ENCODE measurements around the gene PRKCE.

PRKCE gene

GRCh38 chr2:45743531-45744396, 92.3 kb downstream of the PRKCE start:
- H3K9me3 Mint-ChIP-seq: peaks cover 6% of the 10 kb centered on the region
- no peak overlapping the region for H3K4me3 Mint-ChIP-seq
- DNase-seq: no peak
- peaks cover 8% of the 10 kb centered on the region for H3K27me3 Mint-ChIP-seq
- no peaks in the 10 kb centered on the region for H3K36me3 Mint-ChIP-seq
- CTCF ChIA-PET: interaction anchor here (1.0 kb wide), 1 partner anchor 35 kb away, joined by 3 read pairs; no protein-coding TSS in a partner anchor
- H3K4me1 Mint-ChIP-seq: no peaks in the 10 kb centered on the region
- no peak overlapping the region for H3K27ac Mint-ChIP-seq

DNA sequence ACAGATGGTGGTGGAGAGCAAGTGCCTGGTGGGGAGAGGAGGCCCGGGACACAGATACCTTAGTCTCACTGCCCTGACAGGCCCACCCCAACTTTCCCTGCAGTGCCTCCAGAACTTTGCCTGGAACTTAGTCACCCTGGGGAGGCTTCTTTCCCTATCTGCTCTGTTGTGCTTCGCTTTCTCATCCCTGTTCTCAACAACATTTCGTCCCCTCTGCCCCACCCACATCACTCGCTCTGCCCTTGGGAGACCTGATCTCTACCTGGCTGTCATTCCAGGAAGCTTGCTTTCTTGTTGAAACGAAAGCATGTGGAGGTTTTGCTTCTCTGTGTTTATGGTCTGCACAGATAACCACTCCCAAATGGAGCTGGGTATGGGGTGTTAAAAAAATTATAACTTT, 93.8 kb downstream of the PRKCE start:
- H3K36me3 Mint-ChIP-seq: no peaks in the 10 kb centered on the region
- CTCF ChIA-PET: no interaction called here
- DNase-seq: no peak
- no peak overlapping the region for H3K4me3 Mint-ChIP-seq
- H3K27me3 Mint-ChIP-seq: peaks cover 8% of the 10 kb centered on the region
- H3K4me1 Mint-ChIP-seq: no peaks in the 10 kb centered on the region
- H3K9me3 Mint-ChIP-seq: peaks cover 6% of the 10 kb centered on the region
- H3K27ac Mint-ChIP-seq: no peak overlapping the region

GRCh38 chr2:45746888-45747287, 95.4 kb downstream of the PRKCE start:
- H3K4me3 Mint-ChIP-seq: no peak overlapping the region
- H3K27ac Mint-ChIP-seq: no peak overlapping the region
- H3K27me3 Mint-ChIP-seq: peaks cover 8% of the 10 kb centered on the region
- no peak for DNase-seq
- H3K9me3 Mint-ChIP-seq: peaks cover 6% of the 10 kb centered on the region
- H3K36me3 Mint-ChIP-seq: no peaks in the 10 kb centered on the region
- H3K4me1 Mint-ChIP-seq: no peaks in the 10 kb centered on the region
- CTCF ChIA-PET: no interaction called here

GRCh38 chr2:45747363-45747762, 95.9 kb downstream of the PRKCE start:
- CTCF ChIA-PET: no interaction called here
- Mint-ChIP-seq H3K4me1 (no peaks in the 10 kb centered on the region), H3K9me3 (peaks cover 6% of the 10 kb centered on the region), H3K27ac (no peak overlapping the region), H3K4me3 (no peak overlapping the region), H3K27me3 (peaks cover 8% of the 10 kb centered on the region), H3K36me3 (no peaks in the 10 kb centered on the region)
- DNase-seq: no peak

- H3K4me3 Mint-ChIP-seq: no peak overlapping the region
- peaks cover 8% of the 10 kb centered on the region for H3K27me3 Mint-ChIP-seq
- DNase-seq: no peak
- no peak overlapping the region for H3K27ac Mint-ChIP-seq
- H3K4me1 Mint-ChIP-seq: no peaks in the 10 kb centered on the region
- H3K9me3 Mint-ChIP-seq: peaks cover 6% of the 10 kb centered on the region
- no peaks in the 10 kb centered on the region for H3K36me3 Mint-ChIP-seq
- CTCF ChIA-PET: interaction anchor here (1.3 kb wide), 1 partner anchor 30 kb away, joined by 6 read pairs; no protein-coding TSS in a partner anchor
Measured at GRCh38 chr2:45748239-45748638, 96.8 kb downstream of the PRKCE start.

DNA sequence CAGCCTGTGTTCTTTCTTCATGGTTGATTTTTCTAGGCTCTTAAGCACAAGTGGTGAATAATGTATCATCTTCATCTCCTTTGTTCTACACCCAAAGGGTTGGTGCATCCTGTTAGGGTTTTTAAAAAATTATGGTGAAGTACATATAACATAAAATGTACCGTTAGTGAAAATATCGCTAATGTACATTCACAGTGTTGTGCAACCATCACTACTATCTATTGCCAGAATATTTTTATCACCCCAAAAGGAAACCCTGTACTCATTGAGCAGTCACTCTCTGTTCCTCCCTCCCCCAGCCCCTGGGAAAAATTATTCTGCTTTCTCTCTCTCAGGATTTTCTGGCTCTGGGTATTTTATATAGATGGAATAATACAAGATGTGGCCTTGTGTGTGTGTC, 98.5 kb downstream of the PRKCE start:
- no peak for DNase-seq
- H3K4me1 Mint-ChIP-seq: no peaks in the 10 kb centered on the region
- no peak overlapping the region for H3K4me3 Mint-ChIP-seq
- CTCF ChIA-PET: no interaction called here
- peaks cover 6% of the 10 kb centered on the region for H3K9me3 Mint-ChIP-seq
- no peaks in the 10 kb centered on the region for H3K36me3 Mint-ChIP-seq
- no peak overlapping the region for H3K27ac Mint-ChIP-seq
- peaks cover 4% of the 10 kb centered on the region for H3K27me3 Mint-ChIP-seq

- Mint-ChIP-seq H3K4me3 (no peak overlapping the region), H3K4me1 (no peaks in the 10 kb centered on the region), H3K9me3 (peaks cover 6% of the 10 kb centered on the region), H3K27ac (no peak overlapping the region), H3K36me3 (no peaks in the 10 kb centered on the region), H3K27me3 (no peaks in the 10 kb centered on the region)
- DNase-seq: no peak
- CTCF ChIA-PET: no interaction called here
Measured at GRCh38 chr2:45750484-45750883, 99.0 kb downstream of the PRKCE start.

- DNase-seq: no peak
- Mint-ChIP-seq H3K4me3 (no peak overlapping the region), H3K9me3 (no peaks in the 10 kb centered on the region), H3K27ac (no peak overlapping the region), H3K27me3 (no peaks in the 10 kb centered on the region), H3K4me1 (no peaks in the 10 kb centered on the region), H3K36me3 (no peaks in the 10 kb centered on the region)
- CTCF ChIA-PET: no interaction called here
Measured at GRCh38 chr2:45753381-45753780, 101.9 kb downstream of the PRKCE start.

DNA sequence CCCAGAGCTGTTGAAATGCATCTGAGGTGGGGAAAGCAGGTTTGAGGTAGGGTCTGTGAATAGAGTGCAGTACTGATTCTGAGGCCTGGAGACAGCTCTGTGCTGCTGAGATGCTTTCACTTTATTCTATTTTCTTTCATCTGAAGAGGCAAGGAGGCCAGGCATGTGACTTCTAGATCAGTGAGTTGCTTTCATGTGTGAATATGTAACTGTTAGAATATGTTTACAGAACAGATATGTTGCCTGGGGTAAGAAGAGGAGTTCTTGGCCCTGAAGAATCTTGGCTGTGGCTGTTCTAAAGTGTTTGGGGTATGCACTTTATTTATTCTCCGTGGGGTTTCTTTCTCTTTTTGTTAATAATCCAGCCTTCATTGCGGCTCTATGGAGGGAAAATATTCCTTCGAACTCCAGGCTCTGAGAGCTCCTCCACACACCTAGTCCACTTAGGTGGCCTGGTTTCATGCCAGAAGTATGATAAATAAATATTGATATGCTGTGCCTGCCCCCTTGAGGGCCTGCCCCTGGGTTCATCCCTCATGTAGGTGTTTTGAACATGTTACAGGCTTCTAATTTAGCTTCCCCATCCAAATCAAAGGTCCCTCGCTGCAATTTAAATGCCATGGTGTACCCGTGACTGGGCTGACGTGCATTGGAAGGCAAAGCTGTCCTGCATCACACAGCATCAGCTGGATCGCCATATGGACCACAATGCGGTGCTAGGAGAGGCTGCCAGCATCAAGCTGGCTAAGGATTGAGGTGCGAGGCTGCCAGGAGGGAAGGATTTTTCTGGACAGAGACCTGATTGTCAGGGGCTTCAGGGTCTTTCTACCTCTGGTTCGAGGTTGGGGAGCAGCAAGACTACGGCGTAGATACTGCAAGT, 102.9 kb downstream of the PRKCE start:
- Mint-ChIP-seq H3K4me3 (no peak overlapping the region), H3K9me3 (no peaks in the 10 kb centered on the region), H3K27ac (no peak overlapping the region), H3K27me3 (no peaks in the 10 kb centered on the region), H3K4me1 (no peaks in the 10 kb centered on the region), H3K36me3 (no peaks in the 10 kb centered on the region)
- no peak for DNase-seq
- CTCF ChIA-PET: no interaction called here

GRCh38 chr2:45755585-45756335, 104.3 kb downstream of the PRKCE start:
- Mint-ChIP-seq H3K27ac (no peak overlapping the region), H3K4me3 (no peak overlapping the region), H3K9me3 (no peaks in the 10 kb centered on the region), H3K27me3 (no peaks in the 10 kb centered on the region), H3K36me3 (no peaks in the 10 kb centered on the region), H3K4me1 (no peaks in the 10 kb centered on the region)
- no peak for DNase-seq
- CTCF ChIA-PET: no interaction called here

- Mint-ChIP-seq H3K4me1 (no peaks in the 10 kb centered on the region), H3K36me3 (no peaks in the 10 kb centered on the region), H3K9me3 (no peaks in the 10 kb centered on the region), H3K27ac (no peak overlapping the region), H3K4me3 (no peak overlapping the region), H3K27me3 (no peaks in the 10 kb centered on the region)
- DNase-seq: no peak
- CTCF ChIA-PET: interaction anchor here (0.7 to 1.6 kb wide), 3 partner anchors 12 to 573 kb away, joined by 3 read pairs; no protein-coding TSS in a partner anchor
Measured at GRCh38 chr2:45758018-45758417, 106.5 kb downstream of the PRKCE start.

DNA sequence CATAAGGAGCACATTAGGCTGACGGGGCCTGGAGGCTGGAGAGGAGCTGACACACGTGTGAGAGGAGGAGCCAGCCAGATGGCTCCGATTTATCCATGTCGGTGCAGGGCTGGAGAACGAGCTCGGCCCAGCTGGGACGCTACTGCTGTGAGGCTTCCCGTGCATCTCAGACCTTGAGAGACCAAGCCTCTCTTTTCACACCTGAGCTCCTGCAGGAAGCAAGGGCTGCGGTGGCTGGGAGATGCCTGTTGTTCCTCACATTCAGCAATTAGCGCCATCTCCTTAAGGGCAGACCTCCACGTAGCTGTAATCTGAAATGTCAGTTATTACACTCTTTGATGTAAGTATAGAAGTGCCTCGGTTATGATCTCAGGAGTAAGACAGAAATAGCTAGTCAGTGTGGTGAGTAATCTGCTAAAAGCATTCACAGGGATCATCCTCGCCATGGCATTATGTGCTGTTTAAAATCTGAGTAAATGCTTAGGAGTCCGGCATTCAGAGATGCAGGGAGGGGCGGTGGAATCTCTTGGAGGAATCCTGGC, 107.9 kb downstream of the PRKCE start:
- Mint-ChIP-seq H3K36me3 (no peaks in the 10 kb centered on the region), H3K27ac (no peak overlapping the region)
- no peak for DNase-seq

DNA sequence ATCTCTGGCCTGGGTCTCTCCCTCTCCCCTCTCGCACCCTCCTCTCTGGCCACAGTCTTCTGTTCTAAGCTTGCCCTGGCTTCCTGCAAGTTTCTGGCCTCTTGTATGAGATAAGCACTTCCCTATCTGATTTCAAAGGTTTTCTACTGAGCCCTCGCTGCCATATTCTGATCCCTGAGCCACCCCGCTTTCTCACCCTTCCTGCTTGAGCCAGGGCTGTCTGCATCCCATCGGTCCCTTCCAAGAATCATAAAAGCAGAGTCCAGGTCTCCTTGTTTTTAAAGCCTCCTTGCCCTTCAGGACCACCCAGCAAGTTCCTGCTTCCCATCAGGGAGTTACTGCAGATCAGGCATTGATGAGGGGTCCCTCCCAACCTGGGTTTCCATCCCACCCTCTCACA, 110.2 kb downstream of the PRKCE start:
- Mint-ChIP-seq H3K4me1 (no peaks in the 10 kb centered on the region), H3K9me3 (no peaks in the 10 kb centered on the region), H3K36me3 (no peaks in the 10 kb centered on the region), H3K27me3 (no peaks in the 10 kb centered on the region), H3K27ac (no peak overlapping the region), H3K4me3 (no peak overlapping the region)
- CTCF ChIA-PET: interaction anchor here (1.2 kb wide), 1 partner anchor 17 kb away, joined by 3 read pairs; no protein-coding TSS in a partner anchor
- DNase-seq: no peak

More for the DNA sequence above, 107.9 kb downstream of the PRKCE start:
- no peaks in the 10 kb centered on the region for H3K9me3 Mint-ChIP-seq
- H3K4me3 Mint-ChIP-seq: no peak overlapping the region
- CTCF ChIA-PET: interaction anchor here (1.4 to 1.6 kb wide), 2 partner anchors 11 to 20 kb away, joined by 3 to 7 read pairs; no protein-coding TSS in a partner anchor
- H3K27me3 Mint-ChIP-seq: no peaks in the 10 kb centered on the region
- no peaks in the 10 kb centered on the region for H3K4me1 Mint-ChIP-seq

DNA sequence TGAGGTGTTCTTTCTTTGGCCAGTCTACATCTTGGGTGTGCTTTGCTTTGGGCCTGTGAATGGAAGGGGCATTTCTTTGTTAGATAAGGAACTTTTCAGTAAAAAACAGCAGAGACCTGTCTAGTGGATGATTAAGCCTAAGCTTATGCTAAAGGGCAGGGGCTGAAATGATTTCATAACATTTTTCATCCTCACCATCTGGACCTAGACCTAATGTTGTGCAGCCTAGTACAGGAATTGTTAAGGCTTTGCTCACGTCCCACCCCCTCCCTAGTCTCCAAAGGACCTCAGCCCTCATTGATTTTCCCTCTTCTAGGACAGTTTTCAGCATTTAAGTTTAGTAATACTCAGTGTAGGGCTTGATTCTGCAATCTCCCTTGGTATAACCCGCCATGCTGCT, 111.8 kb downstream of the PRKCE start:
- Mint-ChIP-seq H3K4me1 (no peaks in the 10 kb centered on the region), H3K36me3 (no peaks in the 10 kb centered on the region), H3K27ac (no peak overlapping the region), H3K9me3 (no peaks in the 10 kb centered on the region), H3K27me3 (no peaks in the 10 kb centered on the region), H3K4me3 (no peak overlapping the region)
- DNase-seq: no peak
- CTCF ChIA-PET: interaction anchor here (1.1 kb wide), 1 partner anchor 17 kb away, joined by 4 read pairs; no protein-coding TSS in a partner anchor
